ENCODE results near the gene ARMC5. TPM values are rescaled to one million over a fixed set of nuclear protein-coding genes. Genes with fewer than 3 reads are reported as not detected.
"Not testable (repeated sequence)": the region's sequence is repeated elsewhere in the genome, so short reads cannot be mapped to it uniquely, and the experiment has no call there.

ARMC5 gene, protein sequence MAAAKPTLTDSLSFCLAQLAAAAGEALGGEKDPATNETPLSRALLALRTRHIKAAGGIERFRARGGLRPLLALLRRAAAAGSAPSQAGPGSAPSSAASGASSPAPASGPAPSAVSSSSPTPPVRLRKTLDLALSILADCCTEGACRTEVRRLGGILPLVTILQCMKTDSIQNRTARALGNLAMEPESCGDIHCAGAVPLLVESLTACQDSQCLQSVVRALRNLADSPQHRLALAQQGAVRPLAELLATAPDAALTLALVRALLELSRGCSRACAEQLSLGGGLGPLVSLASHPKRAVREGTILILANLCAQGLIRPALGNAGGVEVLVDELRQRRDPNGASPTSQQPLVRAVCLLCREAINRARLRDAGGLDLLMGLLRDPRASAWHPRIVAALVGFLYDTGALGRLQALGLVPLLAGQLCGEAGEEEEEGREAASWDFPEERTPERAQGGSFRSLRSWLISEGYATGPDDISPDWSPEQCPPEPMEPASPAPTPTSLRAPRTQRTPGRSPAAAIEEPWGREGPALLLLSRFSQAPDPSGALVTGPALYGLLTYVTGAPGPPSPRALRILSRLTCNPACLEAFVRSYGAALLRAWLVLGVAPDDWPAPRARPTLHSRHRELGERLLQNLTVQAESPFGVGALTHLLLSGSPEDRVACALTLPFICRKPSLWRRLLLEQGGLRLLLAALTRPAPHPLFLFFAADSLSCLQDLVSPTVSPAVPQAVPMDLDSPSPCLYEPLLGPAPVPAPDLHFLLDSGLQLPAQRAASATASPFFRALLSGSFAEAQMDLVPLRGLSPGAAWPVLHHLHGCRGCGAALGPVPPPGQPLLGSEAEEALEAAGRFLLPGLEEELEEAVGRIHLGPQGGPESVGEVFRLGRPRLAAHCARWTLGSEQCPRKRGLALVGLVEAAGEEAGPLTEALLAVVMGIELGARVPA
- total RNA-seq: 10 to 100 TPM; 18.9 to 19.1 TPM

DNA sequence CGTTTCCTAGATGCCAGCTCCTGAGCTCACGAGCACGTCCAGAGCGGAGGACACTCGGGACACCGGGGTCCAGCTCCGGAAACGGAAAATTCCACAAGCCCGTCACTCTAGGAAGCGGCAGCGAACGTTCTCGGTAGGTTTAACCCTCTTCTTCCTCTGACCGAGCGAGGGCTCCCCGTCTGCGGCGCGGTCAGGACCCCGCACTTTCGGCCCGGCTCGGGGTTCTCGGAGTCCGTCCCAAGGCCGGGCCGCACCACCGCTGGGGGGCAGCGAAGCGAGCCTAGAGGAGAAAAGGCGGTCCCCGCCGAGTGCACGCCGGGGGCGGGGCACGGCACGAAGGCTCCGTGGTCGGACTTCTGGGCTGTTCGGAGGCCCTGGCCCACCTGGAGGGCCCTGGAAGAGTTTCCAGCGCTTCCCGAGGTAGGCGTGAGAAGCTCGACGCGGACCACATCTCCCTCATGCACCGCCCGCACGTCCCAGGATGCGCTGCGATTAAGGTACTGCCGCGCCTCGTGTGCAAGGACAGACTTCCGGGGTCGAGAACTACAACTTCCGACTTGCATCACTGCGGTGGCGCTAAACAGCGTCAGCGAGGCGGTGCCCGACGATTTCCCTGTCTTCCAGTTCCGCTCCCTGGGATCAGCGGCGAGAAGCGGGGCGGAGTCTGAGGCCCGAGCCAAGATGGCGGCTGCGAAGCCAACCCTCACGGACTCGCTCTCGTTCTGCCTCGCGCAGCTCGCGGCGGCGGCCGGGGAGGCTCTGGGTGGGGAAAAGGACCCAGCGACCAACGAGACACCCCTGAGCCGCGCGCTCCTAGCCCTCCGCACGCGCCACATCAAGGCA, at the start of gene ARMC5:
Gene ARMC5 (plus strand): TSS at position 658 of the 843 bp plus-strand sequence. CDS start 24 bp downstream, at position 682.
- CTCF ChIA-PET: interaction anchor here (1.0 to 7.1 kb wide), 22 partner anchors 16 to 462 kb away, joined by 3 to 76 read pairs (median 4); partner anchors contain the start of genes FUS, ITGAX, KAT8 and ZNF267
- ATAC-seq: peak; percentile 74

DNA sequence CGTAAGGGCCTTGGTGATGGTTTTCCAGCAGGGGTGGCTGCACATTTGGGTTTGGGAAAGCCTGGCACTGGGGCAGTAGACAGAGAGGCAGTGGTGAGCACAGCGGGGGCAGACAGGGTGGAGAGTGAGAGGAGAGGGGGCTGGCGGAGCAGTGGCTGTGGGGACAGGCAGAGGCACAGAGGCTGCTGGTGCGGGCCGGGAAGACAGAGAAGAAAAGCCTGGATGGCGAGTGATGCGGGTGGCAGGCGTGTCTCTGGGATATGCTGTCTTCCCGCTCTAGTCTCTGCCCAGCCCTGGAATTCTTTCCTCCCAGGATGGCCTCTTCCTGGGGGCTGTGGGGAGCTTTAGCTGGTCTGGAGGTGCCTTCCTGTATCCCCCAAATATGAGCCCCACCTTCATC, 49.2 kb upstream of the ARMC5 start:
- ChIA-PET CTCF (no interaction called here), POLR2A (no interaction called here)
- H3K4me3 Mint-ChIP-seq: no peak overlapping the region
- peaks cover 2% of the 10 kb centered on the region for H3K36me3 Mint-ChIP-seq (ENCODE audit: low read depth)
- no peak overlapping the region for H3K27ac Mint-ChIP-seq
- peaks cover 30% of the 10 kb centered on the region for H3K4me1 Mint-ChIP-seq (ENCODE audit: low read depth)
- DNase-seq (no peak), ATAC-seq (no peak)
- H3K27me3 Mint-ChIP-seq (ENCODE audit: low read depth): no peaks in the 10 kb centered on the region
- H3K9me3 Mint-ChIP-seq (ENCODE audit: insufficient read depth): no peaks in the 10 kb centered on the region

More for the DNA sequence above, at the start of gene ARMC5:
- POLR2A ChIA-PET: interaction anchor here (0.5 to 4.5 kb wide), 27 partner anchors 9 to 583 kb away, joined by 3 to 30 read pairs (median 4); partner anchors contain the start of genes FUS, KAT8, RUSF1 and ZNF267
- Mint-ChIP-seq H3K27me3 (ENCODE audit: low read depth) (no peaks in the 10 kb centered on the region), H3K4me1 (ENCODE audit: low read depth) (peaks cover 48% of the 10 kb centered on the region), H3K36me3 (ENCODE audit: low read depth) (peaks cover 46% of the 10 kb centered on the region), H3K4me3 (peak within 1 kb of the TSS; percentile 91), H3K9me3 (ENCODE audit: insufficient read depth) (no peaks in the 10 kb centered on the region), H3K27ac (peak within 1 kb of the TSS; percentile 99)
- DNase-seq: peak; percentile 98

DNA sequence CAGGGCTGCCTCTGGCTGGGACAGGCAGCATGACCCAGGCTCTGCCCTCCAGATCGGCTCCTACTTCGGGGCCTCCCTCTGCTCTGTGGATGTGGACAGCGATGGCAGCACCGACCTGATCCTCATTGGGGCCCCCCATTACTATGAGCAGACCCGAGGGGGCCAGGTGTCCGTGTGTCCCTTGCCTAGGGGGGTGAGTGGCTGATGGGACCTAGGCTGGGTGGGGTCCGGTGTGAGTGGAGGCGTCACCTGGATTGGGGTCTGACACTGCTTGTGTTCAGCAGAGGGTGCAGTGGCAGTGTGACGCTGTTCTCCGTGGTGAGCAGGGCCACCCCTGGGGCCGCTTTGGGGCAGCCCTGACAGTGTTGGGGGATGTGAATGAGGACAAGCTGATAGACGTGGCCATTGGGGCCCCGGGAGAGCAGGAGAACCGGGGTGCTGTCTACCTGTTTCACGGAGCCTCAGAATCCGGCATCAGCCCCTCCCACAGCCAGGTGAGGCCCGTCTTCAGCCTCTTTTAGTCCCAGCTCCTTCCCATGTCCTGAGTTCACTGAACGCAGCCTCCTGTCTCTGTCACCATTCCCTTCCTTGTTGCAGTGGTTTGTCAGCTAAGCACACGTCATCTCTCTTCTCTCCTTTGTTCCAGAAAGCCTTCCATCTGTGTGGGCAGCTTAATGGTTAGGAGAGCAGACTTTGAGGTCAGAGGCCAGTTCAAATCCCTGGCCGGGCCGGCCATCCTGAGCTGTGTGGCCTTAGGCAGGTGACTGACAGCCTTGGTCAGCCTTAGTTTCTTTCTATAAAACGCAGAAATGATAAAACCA, 48.1 kb upstream of the ARMC5 start:
- DNase-seq (no peak), ATAC-seq (no peak)
- Mint-ChIP-seq H3K36me3 (ENCODE audit: low read depth) (peaks cover 3% of the 10 kb centered on the region), H3K27ac (no peak overlapping the region), H3K4me1 (ENCODE audit: low read depth) (peaks cover 42% of the 10 kb centered on the region), H3K9me3 (ENCODE audit: insufficient read depth) (no peaks in the 10 kb centered on the region), H3K4me3 (no peak overlapping the region), H3K27me3 (ENCODE audit: low read depth) (no peaks in the 10 kb centered on the region)
- CTCF ChIA-PET: no interaction called here
- POLR2A ChIA-PET: no interaction called here

DNA sequence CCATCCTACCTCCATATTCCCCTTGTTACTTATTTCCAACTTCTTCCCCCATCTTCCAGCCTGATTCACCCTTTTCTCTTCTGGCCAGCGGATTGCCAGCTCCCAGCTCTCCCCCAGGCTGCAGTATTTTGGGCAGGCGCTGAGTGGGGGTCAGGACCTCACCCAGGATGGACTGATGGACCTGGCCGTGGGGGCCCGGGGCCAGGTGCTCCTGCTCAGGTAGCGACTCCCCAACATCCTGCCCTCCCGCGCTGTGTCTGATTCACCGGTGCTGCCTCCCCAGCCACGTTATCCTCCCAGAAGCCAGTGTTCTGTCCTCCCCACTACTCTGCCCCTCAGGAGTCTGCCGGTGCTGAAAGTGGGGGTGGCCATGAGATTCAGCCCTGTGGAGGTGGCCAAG, 46.6 kb upstream of the ARMC5 start:
- H3K27me3 Mint-ChIP-seq (ENCODE audit: low read depth): no peaks in the 10 kb centered on the region
- H3K36me3 Mint-ChIP-seq (ENCODE audit: low read depth): peaks cover 8% of the 10 kb centered on the region
- POLR2A ChIA-PET: no interaction called here
- CTCF ChIA-PET: no interaction called here
- ATAC-seq (no peak), DNase-seq (no peak)
- no peak overlapping the region for H3K27ac Mint-ChIP-seq
- peaks cover 53% of the 10 kb centered on the region for H3K4me1 Mint-ChIP-seq (ENCODE audit: low read depth)
- H3K9me3 Mint-ChIP-seq (ENCODE audit: insufficient read depth): peaks cover 3% of the 10 kb centered on the region
- no peak overlapping the region for H3K4me3 Mint-ChIP-seq

DNA sequence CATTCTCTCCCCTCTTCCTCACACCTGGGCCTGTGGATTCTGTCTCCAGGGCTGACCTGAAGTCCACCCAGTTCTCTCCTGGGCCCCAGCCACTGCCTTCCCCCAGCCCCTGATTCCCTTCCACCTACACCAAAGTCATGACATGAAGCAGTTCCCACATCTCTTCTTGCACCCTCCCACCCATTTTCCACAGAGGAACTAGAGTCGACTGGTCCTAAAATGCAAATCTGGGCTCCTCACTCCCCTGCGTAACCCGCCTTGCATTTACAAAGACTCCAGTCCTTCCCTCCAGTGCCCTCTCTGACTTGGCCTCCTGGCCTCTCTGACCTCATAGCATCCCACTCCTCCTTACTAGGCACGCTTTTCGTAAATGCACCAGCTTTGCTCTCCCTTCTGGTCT, 45.9 kb upstream of the ARMC5 start:
- no peak overlapping the region for H3K27ac Mint-ChIP-seq
- CTCF ChIA-PET: no interaction called here
- no peak for DNase-seq
- POLR2A ChIA-PET: no interaction called here
- peaks cover 14% of the 10 kb centered on the region for H3K36me3 Mint-ChIP-seq (ENCODE audit: low read depth)
- H3K9me3 Mint-ChIP-seq (ENCODE audit: insufficient read depth): peaks cover 3% of the 10 kb centered on the region
- peaks cover 59% of the 10 kb centered on the region for H3K4me1 Mint-ChIP-seq (ENCODE audit: low read depth)
- no peaks in the 10 kb centered on the region for H3K27me3 Mint-ChIP-seq (ENCODE audit: low read depth)
- H3K4me3 Mint-ChIP-seq: no peak overlapping the region
- ATAC-seq: no peak

DNA sequence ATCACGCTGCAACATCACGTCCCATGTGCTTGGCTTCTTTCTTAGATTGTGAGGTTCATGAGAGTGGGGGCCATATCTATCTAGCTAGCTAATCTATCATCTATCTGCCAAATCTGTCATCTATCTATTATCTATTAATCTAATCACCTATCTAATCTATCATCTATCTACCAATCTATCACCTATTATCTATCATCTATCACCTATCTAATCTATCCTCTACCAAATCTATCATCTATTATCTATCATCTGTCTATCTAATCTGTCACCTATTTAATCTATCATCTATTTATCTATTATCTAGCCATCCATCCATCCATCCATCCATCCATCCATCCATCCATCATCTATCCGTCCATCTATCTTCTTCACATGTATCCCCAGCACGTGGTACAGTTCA, 45.4 kb upstream of the ARMC5 start:
- ChIA-PET POLR2A (no interaction called here), CTCF (no interaction called here)
- DNase-seq (no peak), ATAC-seq (no peak)
- Mint-ChIP-seq H3K9me3 (ENCODE audit: insufficient read depth) (peaks cover 3% of the 10 kb centered on the region), H3K27me3 (ENCODE audit: low read depth) (no peaks in the 10 kb centered on the region), H3K36me3 (ENCODE audit: low read depth) (peaks cover 13% of the 10 kb centered on the region), H3K4me3 (no peak overlapping the region), H3K4me1 (ENCODE audit: low read depth) (peaks cover 58% of the 10 kb centered on the region), H3K27ac (no peak overlapping the region)

DNA sequence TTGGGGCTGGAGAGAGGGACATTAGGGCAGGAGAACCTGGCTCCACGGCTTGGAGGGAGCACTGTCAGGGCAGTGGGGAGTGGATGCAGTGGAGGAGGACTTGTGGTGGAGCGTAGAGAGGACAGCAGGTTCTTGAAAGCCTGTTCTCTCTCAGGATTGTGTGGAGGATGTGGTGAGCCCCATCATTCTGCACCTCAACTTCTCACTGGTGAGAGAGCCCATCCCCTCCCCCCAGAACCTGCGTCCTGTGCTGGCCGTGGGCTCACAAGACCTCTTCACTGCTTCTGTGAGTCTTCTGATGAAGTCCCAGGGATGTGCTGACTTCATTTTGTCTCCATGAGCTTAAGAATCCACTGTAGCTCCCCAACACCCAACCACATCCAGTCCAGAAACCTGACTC, 44.6 kb upstream of the ARMC5 start:
- peaks cover 3% of the 10 kb centered on the region for H3K9me3 Mint-ChIP-seq (ENCODE audit: insufficient read depth)
- peak; percentile 70 for ATAC-seq
- H3K4me3 Mint-ChIP-seq: peak overlapping the region; percentile 16
- DNase-seq: peak; percentile 73
- peaks cover 60% of the 10 kb centered on the region for H3K4me1 Mint-ChIP-seq (ENCODE audit: low read depth)
- ChIA-PET POLR2A (no interaction called here), CTCF (interaction anchor here (2.4 to 2.6 kb wide), 2 partner anchors 29 to 32 kb away, joined by 6 to 14 read pairs; no protein-coding TSS in a partner anchor)
- no peaks in the 10 kb centered on the region for H3K27me3 Mint-ChIP-seq (ENCODE audit: low read depth)
- peaks cover 13% of the 10 kb centered on the region for H3K36me3 Mint-ChIP-seq (ENCODE audit: low read depth)
- H3K27ac Mint-ChIP-seq: peak overlapping the region; percentile 80

DNA sequence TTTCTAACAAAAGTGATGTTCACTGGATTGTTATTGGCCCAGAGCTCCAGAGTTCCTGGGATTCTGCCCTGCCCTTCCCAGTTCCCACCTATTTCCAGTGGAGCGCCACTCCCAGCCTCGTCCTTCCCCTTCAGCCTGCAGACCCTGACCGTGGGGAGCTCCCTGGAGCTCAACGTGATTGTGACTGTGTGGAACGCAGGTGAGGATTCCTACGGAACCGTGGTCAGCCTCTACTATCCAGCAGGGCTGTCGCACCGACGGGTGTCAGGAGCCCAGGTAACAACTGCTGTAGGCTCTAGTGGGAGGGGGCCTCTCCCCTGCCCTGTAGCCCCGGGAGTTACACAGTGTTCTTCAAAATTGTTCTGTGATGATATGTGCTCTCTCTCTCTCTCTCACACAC, 42.9 kb upstream of the ARMC5 start:
- DNase-seq: no peak
- ChIA-PET POLR2A (interaction anchor here (0.9 kb wide), 1 partner anchor 9 kb away, joined by 3 read pairs; no protein-coding TSS in a partner anchor), CTCF (interaction anchor here (0.9 to 2.6 kb wide), 3 partner anchors 27 to 43 kb away, joined by 3 to 14 read pairs (median 6); partner anchors contain the start of gene ARMC5)
- no peak overlapping the region for H3K4me3 Mint-ChIP-seq
- H3K9me3 Mint-ChIP-seq (ENCODE audit: insufficient read depth): peaks cover 3% of the 10 kb centered on the region
- H3K27me3 Mint-ChIP-seq (ENCODE audit: low read depth): no peaks in the 10 kb centered on the region
- H3K27ac Mint-ChIP-seq: no peak overlapping the region
- no peak for ATAC-seq
- H3K36me3 Mint-ChIP-seq (ENCODE audit: low read depth): peaks cover 17% of the 10 kb centered on the region
- H3K4me1 Mint-ChIP-seq (ENCODE audit: low read depth): peaks cover 75% of the 10 kb centered on the region

DNA sequence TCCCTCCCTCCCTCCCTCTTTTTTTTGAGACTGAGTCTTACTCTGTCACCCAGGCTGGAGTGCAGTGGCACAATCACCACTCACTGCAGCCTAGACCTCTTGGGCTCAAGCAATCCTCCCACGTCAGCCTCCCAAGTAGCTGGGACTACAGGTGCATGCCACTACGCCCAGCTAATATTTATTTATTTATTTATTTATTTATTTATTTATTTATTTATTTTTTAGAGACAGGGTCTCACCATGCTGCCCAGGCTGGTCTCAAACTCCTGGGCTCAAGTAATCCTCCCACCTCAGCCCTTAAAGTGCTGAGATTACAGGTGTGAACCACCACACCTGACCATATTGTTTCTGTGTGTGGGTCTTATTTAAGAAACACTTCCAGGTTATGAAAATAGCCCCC, 42.3 kb upstream of the ARMC5 start:
- Mint-ChIP-seq H3K36me3 (ENCODE audit: low read depth) (peaks cover 17% of the 10 kb centered on the region), H3K4me1 (ENCODE audit: low read depth) (peaks cover 81% of the 10 kb centered on the region)
- ATAC-seq; H3K9me3 Mint-ChIP-seq (ENCODE audit: insufficient read depth); H3K27ac Mint-ChIP-seq; DNase-seq; H3K27me3 Mint-ChIP-seq (ENCODE audit: low read depth); POLR2A ChIA-PET; CTCF ChIA-PET; H3K4me3 Mint-ChIP-seq: not testable (repeated sequence)

DNA sequence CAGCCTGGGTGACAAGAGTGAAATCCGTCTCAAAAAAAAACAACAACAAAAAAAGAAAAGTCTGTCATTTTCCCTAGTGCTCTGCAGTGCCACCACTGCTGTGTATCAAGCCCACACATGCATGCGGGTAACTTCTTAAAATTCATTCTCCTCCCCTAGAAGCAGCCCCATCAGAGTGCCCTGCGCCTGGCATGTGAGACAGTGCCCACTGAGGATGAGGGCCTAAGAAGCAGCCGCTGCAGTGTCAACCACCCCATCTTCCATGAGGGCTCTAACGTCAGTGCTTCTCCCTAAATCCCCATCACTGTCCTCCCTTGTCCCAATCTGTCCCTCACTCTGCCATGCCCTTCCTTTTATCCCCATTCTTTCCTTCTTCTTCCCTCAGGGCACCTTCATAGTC, 41.4 kb upstream of the ARMC5 start:
- H3K36me3 Mint-ChIP-seq (ENCODE audit: low read depth): peaks cover 17% of the 10 kb centered on the region
- POLR2A ChIA-PET: interaction anchor here (0.6 kb wide), 1 partner anchor 40 kb away, joined by 3 read pairs; no protein-coding TSS in a partner anchor

More for the DNA sequence above, 41.4 kb upstream of the ARMC5 start:
- Mint-ChIP-seq H3K27me3 (ENCODE audit: low read depth) (no peaks in the 10 kb centered on the region), H3K4me1 (ENCODE audit: low read depth) (peaks cover 86% of the 10 kb centered on the region), H3K27ac (peak overlapping the region; percentile 14), H3K9me3 (ENCODE audit: insufficient read depth) (peaks cover 3% of the 10 kb centered on the region), H3K4me3 (no peak overlapping the region)
- DNase-seq (no peak), ATAC-seq (no peak)
- CTCF ChIA-PET: interaction anchor here (0.9 kb wide), 1 partner anchor 35 kb away, joined by 4 read pairs; no protein-coding TSS in a partner anchor

All from activated CD8-positive, alpha-beta T cell treated with anti-CD3 and anti-CD28 coated beads, Interleukin-2, amount 10 ng/mL, durations not matched to agents 7 days and 5 days (primary cell).